K562 (cell line): Measurements from ENCODE around the gene KCP. TPM values are rescaled to one million over a fixed set of nuclear protein-coding genes. Genes with fewer than 3 reads are reported as not detected.

Experiments used
- ARID2 ChIP-seq: fragments of 450-650 bp; IDR thresholded peaks from 2 replicates; pipeline ENCODE4 v1.6.1; 2017; ENCODE audit warnings: antibody characterized with exemption, mild to moderate bottlenecking
- BRF1 ChIP-seq: IDR thresholded peaks from 3 replicates; pipeline ENCODE4 v1.6.1; 2011; ENCODE audit warnings: borderline replicate concordance, mild to moderate bottlenecking; ENCODE audit not compliant: insufficient read length; ENCODE audit errors: extremely low read depth
- COPS2 ChIP-seq: fragments of 450-650 bp; conservative IDR thresholded peaks from 2 replicates; pipeline ENCODE4 v1.6.1; 2016; ENCODE audit warnings: mild to moderate bottlenecking, moderate library complexity
- EHMT2 ChIP-seq: fragments of 450-650 bp; IDR thresholded peaks from 2 replicates; pipeline ENCODE4 v1.6.1; 2018; ENCODE audit warnings: antibody characterized with exemption
- ELF2 ChIP-seq: fragments of 250-450 bp; sonication (Bioruptor Pico); IDR thresholded peaks from 2 replicates; pipeline ENCODE4 v1.5.0; 2021; ENCODE audit warnings: mild to moderate bottlenecking
- GTF2E2 ChIP-seq: fragments of 200-800 bp; sonication (Bioruptor generic); IDR thresholded peaks from 2 replicates; pipeline ENCODE4 v1.6.1; 2016; ENCODE audit warnings: missing genetic modification characterization, missing compliant biosample characterization
- IRF1 ChIP-seq: sonication (generic); formaldehyde crosslinking; IDR thresholded peaks from 2 replicates; pipeline ENCODE4 v1.8.0; 2022; ENCODE audit warnings: missing genetic modification reagents, mild to moderate bottlenecking, borderline replicate concordance
- JUN ChIP-seq, 2 experiments: sonication (generic) in 1 of 2; formaldehyde crosslinking in 1 of 2; IDR thresholded peaks; 2 replicates each; pipeline versions ENCODE4 v1.6.1 to v1.8.0; 2012 to 2022; ENCODE audit warnings: borderline replicate concordance in 2 of 2, mild to moderate bottlenecking in 2 of 2, improper control_type of control experiment in 1 of 2, low read depth in 1 of 2, low read length in 1 of 2, missing genetic modification reagents in 1 of 2
- KDM1A ChIP-seq, 2 experiments: fragments of 450-650 bp; IDR thresholded peaks; 2 replicates each; pipeline ENCODE4 v1.6.1; 2016; ENCODE audit warnings: mild to moderate bottlenecking in 2 of 2
- LCOR ChIP-seq: sonication (generic); formaldehyde crosslinking; IDR thresholded peaks from 2 replicates; pipeline ENCODE4 v1.8.0; 2022; ENCODE audit warnings: mild to moderate bottlenecking, missing genetic modification reagents
- MBD1 ChIP-seq: fragments of 250-450 bp; sonication (Bioruptor Pico); IDR thresholded peaks from 2 replicates; pipeline ENCODE4 v1.8.0; 2022; ENCODE audit warnings: inconsistent platforms
- NCOA6 ChIP-seq: fragments of 450-650 bp; IDR thresholded peaks from 2 replicates; pipeline ENCODE4 v1.6.1; 2017; ENCODE audit warnings: mild to moderate bottlenecking
- NR3C1 ChIP-seq: sonication (generic); formaldehyde crosslinking; IDR thresholded peaks from 2 replicates; pipeline ENCODE4 v1.8.1; 2022; ENCODE audit warnings: missing genetic modification reagents
- OTX1 ChIP-seq: fragments of 450-650 bp; formaldehyde crosslinking; IDR thresholded peaks from 2 replicates; pipeline ENCODE4 v1.4.0; 2022; ENCODE audit warnings: mild to moderate bottlenecking
- RFX7 ChIP-seq: fragments of 250-450 bp; sonication (Bioruptor Pico); IDR thresholded peaks from 2 replicates; pipeline ENCODE4 v1.5.1; 2021; ENCODE audit warnings: mild to moderate bottlenecking
- RHOXF2B ChIP-seq: fragments of 250-450 bp; sonication (Bioruptor Pico); conservative IDR thresholded peaks from 2 replicates; pipeline ENCODE4 v1.5.1; 2021
- RNF2 ChIP-seq: sonication (generic); IDR thresholded peaks from 2 replicates; pipeline ENCODE4 v1.6.1; 2016
- SMARCA4 ChIP-seq: fragments of 450-650 bp; IDR thresholded peaks from 2 replicates; pipeline ENCODE4 v1.6.1; 2016
- TCF7 ChIP-seq: sonication (generic); IDR thresholded peaks from 2 replicates; pipeline ENCODE4 v1.6.1; 2016; ENCODE audit warnings: antibody characterized with exemption, borderline replicate concordance
- TCF7L2 ChIP-seq: fragments of 150-350 bp; IDR thresholded peaks from 2 replicates; pipeline ENCODE4 v1.6.1; 2016; ENCODE audit warnings: low read depth, mild to moderate bottlenecking, low read length, moderate library complexity
- TRIM25 ChIP-seq: fragments of 450-650 bp; IDR thresholded peaks from 2 replicates; pipeline ENCODE4 v1.7.0; 2016; ENCODE audit warnings: borderline replicate concordance
- ZC3H11A ChIP-seq: IDR thresholded peaks from 2 replicates; pipeline ENCODE4 v1.6.1; 2012; ENCODE audit warnings: low read depth, low read length, improper control_type of control experiment
- ZNF347 ChIP-seq: fragments of 450-650 bp; formaldehyde crosslinking; IDR thresholded peaks from 2 replicates; pipeline ENCODE4 v1.4.0; 2020; ENCODE audit warnings: low read depth, mild to moderate bottlenecking, moderate library complexity
- ZNF354B ChIP-seq: fragments of 250-450 bp; sonication (Bioruptor Pico); IDR thresholded peaks from 2 replicates; pipeline ENCODE4 v1.4.0; 2020
- ZNF77 ChIP-seq: fragments of 250-450 bp; sonication (Bioruptor Pico); IDR thresholded peaks from 2 replicates; pipeline ENCODE4 v1.5.0; 2020
- polyA plus RNA-seq, 8 experiments: library from polyadenylated mRNA; depleted of rRNA in 4 of 8; stranded (reverse) in 5 of 8; unstranded in 3 of 8; fragments of >200 nt; fragmentation: Nextera tagmentation in 2 of 8; fragmentation: Illumina TruSeq in 1 of 8; extraction: Ambion mirVana in 2 of 8; extraction: Trizol in 1 of 8; gene quantifications; 2 replicates each; pipeline versions ENCODE4 v1.2.1 to v1.2.3, GENCODE V29; 2011 to 2014; ENCODE audit warnings: inconsistent platforms in 1 of 8, missing spikeins in 1 of 8
- total RNA-seq, 7 experiments: library from RNA; depleted of rRNA in 6 of 7; stranded (reverse); fragments of >200 nt in 6 of 7; fragmentation: Illumina TruSeq in 2 of 7; extraction: Trizol in 2 of 7; gene quantifications; 2 replicates each; pipeline versions ENCODE4 v1.2.1 to v1.2.3, GENCODE V29; 2011 to 2021; ENCODE audit warnings: low replicate concordance in 1 of 7
- TF ChIP-seq, protein P1 (sequence below): sonication (generic); formaldehyde crosslinking; IDR thresholded peaks from 2 replicates; pipeline ENCODE4 v1.8.0; 2022; ENCODE audit warnings: mild to moderate bottlenecking, missing genetic modification reagents

KCP gene
- total and polyA plus RNA-seq, 9 of the 15 experiments (the other 6 are each of a cell fraction or from before 2014, with no cell fraction given): 0.06 to 0.17 (median 0.12) TPM; not detected in 3

DNA sequence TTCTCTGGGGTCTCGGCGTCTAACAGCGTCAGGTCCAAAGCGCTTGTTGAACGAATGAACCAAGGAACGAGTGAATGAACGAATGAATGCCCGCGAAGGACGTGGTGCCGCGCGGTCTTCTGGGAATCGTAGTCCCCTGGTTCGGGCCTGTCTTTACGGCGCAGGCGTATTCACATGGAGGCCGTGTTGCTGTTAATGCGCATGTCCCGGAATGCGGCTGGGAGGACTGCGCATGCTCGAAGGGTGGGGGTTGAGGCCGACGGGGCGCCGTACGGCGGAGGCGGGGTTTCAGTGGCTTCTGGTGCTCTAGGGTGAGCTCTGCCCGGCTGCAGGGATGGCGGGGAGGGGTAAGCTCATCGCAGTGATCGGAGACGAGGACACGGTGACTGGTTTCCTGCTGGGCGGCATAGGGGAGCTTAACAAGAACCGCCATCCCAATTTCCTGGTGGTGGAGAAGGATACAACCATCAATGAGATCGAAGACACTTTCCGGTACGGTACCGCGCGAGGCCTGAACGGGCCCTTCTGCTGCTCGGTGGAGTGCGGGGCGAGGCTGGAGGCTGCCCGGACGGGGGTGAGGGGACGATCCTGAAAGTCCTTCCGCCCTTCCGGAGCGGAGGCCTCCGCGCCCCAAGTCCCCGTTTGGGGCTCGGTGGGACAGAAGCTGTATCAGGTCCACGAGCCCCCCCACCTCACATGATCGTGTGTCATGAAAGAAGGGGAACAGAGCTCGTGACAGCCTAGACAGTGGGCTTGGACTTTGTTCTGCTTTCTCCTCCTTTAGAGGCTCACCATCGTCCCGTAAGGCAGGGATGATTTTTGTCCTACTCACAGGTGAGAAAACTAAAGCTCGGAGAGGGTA lies 47.7 kb downstream of the KCP start, which contains the start of gene ATP6V1F (continued):
- TF ChIP-seq MBD1 (CRISPR knock-in tag) (no peak), ZNF77 (no peak), RHOXF2B (CRISPR knock-in tag) (0 out of 2 replicates have a peak, but pooled peaks have one; percentile 4), ARID2 (no peak), SMARCA4 (peak; percentile 39), TCF7 (no peak), LCOR (CRISPR knock-in tag) (peak; percentile 32; the same call in 1 of the 2 replicates), KDM1A (IDR thresholded peaks at IDR 0.05) (no peak), EHMT2 (no peak), TCF7L2 (no peak), RFX7 (CRISPR knock-in tag) (no peak), NR3C1 (CRISPR knock-in tag) (no peak), JUN (IDR thresholded peaks at IDR 0.05; ENCODE audit: borderline replicate concordance, low read depth, low read length) (no peak; the same call in 1 of the 2 replicates), JUN (CRISPR knock-in tag; IDR thresholded peaks at IDR 0.05; ENCODE audit: borderline replicate concordance) (no peak), TRIM25 (no peak; the same call in 1 of the 2 replicates), ZNF347 (no peak), ELF2 (CRISPR knock-in tag) (no peak), IRF1 (CRISPR knock-in tag) (peak; percentile 80; the same call in 1 of the 2 replicates), RNF2 (no peak), NCOA6 (no peak), ZNF354B (CRISPR knock-in tag) (no peak), ZC3H11A (no peak), OTX1 (CRISPR knock-in tag) (no peak), BRF1 (no peak), COPS2 (no peak), GTF2E2 (tag) (no peak)
- TF ChIP-seq, protein P1, sequence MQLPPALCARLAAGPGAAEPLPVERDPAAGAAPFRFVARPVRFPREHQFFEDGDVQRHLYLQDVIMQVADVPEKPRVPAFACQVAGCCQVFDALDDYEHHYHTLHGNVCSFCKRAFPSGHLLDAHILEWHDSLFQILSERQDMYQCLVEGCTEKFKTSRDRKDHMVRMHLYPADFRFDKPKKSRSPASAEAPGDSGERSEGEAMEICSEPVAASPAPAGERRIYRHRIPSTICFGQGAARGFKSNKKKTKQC (CRISPR knock-in tag): peak; percentile 67
